GM12891 (cell line): ENCODE measurements around the gene ZNF273.
"Not testable (repeated sequence)": the region's sequence is repeated elsewhere in the genome, so short reads cannot be mapped to it uniquely, and the experiment has no call there.

Experiments
- PAX5 ChIP-seq: IDR thresholded peaks from 2 replicates; pipeline ENCODE4 v1.6.1; 2011; ENCODE audit warnings: low read length, moderate library complexity, mild to moderate bottlenecking; ENCODE audit not compliant: insufficient read depth, severe bottlenecking
- POLR2A ChIP-seq: IDR thresholded peaks from 2 replicates; pipeline ENCODE4 v1.6.1; 2011; ENCODE audit warnings: low read depth, low read length, control low read depth
- POLR2AphosphoS5 ChIP-seq: IDR thresholded peaks from 2 replicates; pipeline ENCODE4 v1.6.1; 2011; ENCODE audit warnings: low read depth, low read length, control low read depth
- POU2F2 ChIP-seq: IDR thresholded peaks from 2 replicates; pipeline ENCODE4 v1.6.1; 2011; ENCODE audit warnings: low read depth, mild to moderate bottlenecking, control low read depth, low read length, moderate library complexity
- SPI1 ChIP-seq: IDR thresholded peaks from 2 replicates; pipeline ENCODE4 v1.6.1; 2011; ENCODE audit warnings: low read depth, low read length, control low read depth
- TAF1 ChIP-seq: IDR thresholded peaks from 2 replicates; pipeline ENCODE4 v1.6.1; 2011; ENCODE audit warnings: low read depth, low read length, control low read depth

GRCh38 chr7:64890273-64890672, 12.8 kb upstream of the ZNF273 start:
- TF ChIP-seq POLR2AphosphoS5, TAF1, POLR2A, SPI1, POU2F2, PAX5: not testable (repeated sequence)
